Liver (tissue), 9 donors: Measurements from ENCODE around the gene PEX5. TPM values are rescaled to one million over a fixed set of nuclear protein-coding genes. Genes with fewer than 3 reads are reported as not detected.

ENCODE experiments used
- DNase-seq: peaks from one replicate; pipeline ENCODE4 v3.0.0-alpha.2; 2017; ENCODE audit warnings: low spot score
- H3K27ac ChIP-seq, 2 donors: one replicate each; pipeline ENCODE4 v1.7.0; 2013; ENCODE audit warnings: inconsistent platforms in 2 of 2, low read length in 2 of 2, control low read depth in 1 of 2, low read depth in 1 of 2, mild to moderate bottlenecking in 1 of 2
- H3K27me3 ChIP-seq, 4 donors: one replicate each; pipeline versions ENCODE4 v1.6.1 to v1.7.0; 2013; ENCODE audit warnings: low read length in 3 of 4, inconsistent platforms in 1 of 4, mild to moderate bottlenecking in 1 of 4, moderate library complexity in 1 of 4; ENCODE audit not compliant: control insufficient read depth in 4 of 4, insufficient read depth in 4 of 4
- H3K36me3 ChIP-seq, 4 donors: one replicate each; pipeline versions ENCODE4 v1.6.1 to v1.7.0; 2013; ENCODE audit warnings: low read length in 3 of 4, mild to moderate bottlenecking in 3 of 4, low read depth in 1 of 4, moderate library complexity in 1 of 4; ENCODE audit not compliant: control insufficient read depth in 4 of 4, insufficient read depth in 3 of 4
- H3K4me1 ChIP-seq, 4 donors: one replicate each; pipeline versions ENCODE4 v1.6.1 to v1.7.0; 2013; ENCODE audit warnings: low read length in 3 of 4, mild to moderate bottlenecking in 3 of 4, moderate library complexity in 1 of 4; ENCODE audit not compliant: control insufficient read depth in 4 of 4, insufficient read depth in 4 of 4
- H3K4me3 ChIP-seq, 3 donors: one replicate each; pipeline versions ENCODE4 v1.6.1 to v1.7.0; 2013; ENCODE audit warnings: low read length in 3 of 3, control low read depth in 1 of 3, low read depth in 1 of 3, mild to moderate bottlenecking in 1 of 3
- H3K9ac ChIP-seq, 2 donors: one replicate each; pipeline ENCODE4 v1.7.0; 2013; ENCODE audit warnings: low read length in 2 of 2, mild to moderate bottlenecking in 2 of 2, moderate library complexity in 2 of 2, control low read depth in 1 of 2, low read depth in 1 of 2
- H3K9me3 ChIP-seq, 4 donors: one replicate each; pipeline versions ENCODE4 v1.6.1 to v1.7.0; 2013; ENCODE audit warnings: low read length in 3 of 4; ENCODE audit not compliant: control insufficient read depth in 4 of 4
- CTCF ChIP-seq: fragments of 150-350 bp; IDR thresholded peaks from 2 replicates; pipeline ENCODE4 v1.5.1; 2017; ENCODE audit warnings: improper control_type of control experiment, low read depth, low read length; ENCODE audit not compliant: missing input control
- HNF4A ChIP-seq, 2 donors: conservative IDR thresholded peaks; 2 replicates each; pipeline ENCODE4 v1.6.1; 2016; ENCODE audit warnings: antibody characterized with exemption in 2 of 2, mild to moderate bottlenecking in 2 of 2
- MAX ChIP-seq: IDR thresholded peaks from 2 replicates; pipeline ENCODE4 v1.6.1; 2016; ENCODE audit warnings: antibody characterized with exemption
- RAD21 ChIP-seq, 2 donors: IDR thresholded peaks; 2 replicates each; pipeline ENCODE4 v1.6.1; 2016; ENCODE audit warnings: antibody characterized with exemption in 2 of 2, mild to moderate bottlenecking in 2 of 2
- REST ChIP-seq: IDR thresholded peaks from 2 replicates; pipeline ENCODE4 v1.6.1; 2016; ENCODE audit warnings: antibody characterized with exemption, mild to moderate bottlenecking
- RXRA ChIP-seq, 2 donors: IDR thresholded peaks; 2 replicates each; pipeline ENCODE4 v1.6.1; 2017 to 2018; ENCODE audit warnings: antibody characterized with exemption in 2 of 2, mild to moderate bottlenecking in 1 of 2
- SP1 ChIP-seq: IDR thresholded peaks from 2 replicates; pipeline ENCODE4 v1.6.1; 2018; ENCODE audit warnings: antibody characterized with exemption, mild to moderate bottlenecking
- TAF1 ChIP-seq: conservative IDR thresholded peaks from 2 replicates; pipeline ENCODE4 v1.6.1; 2016; ENCODE audit warnings: antibody characterized with exemption, mild to moderate bottlenecking
- WGBS: extraction: QIAGEN DNeasy Blood & Tissue Kit; methylation state at CpG from one replicate; pipeline ENCODE4 v1.1.7; 2013; 5-methylcytosine and 5-hydroxymethylcytosine counted together
- polyA plus RNA-seq, 2 donors: library from polyadenylated mRNA; stranded (reverse) in 1 of 2; unstranded in 1 of 2; fragments of 200-250 nt in 1 of 2; fragments of >200 nt in 1 of 2; fragmentation: Nextera tagmentation in 1 of 2; extraction: Ambion mirVana in 1 of 2; gene quantifications; one replicate each; pipeline versions ENCODE4 v1.2.1 to v1.2.3, GENCODE V29; 2013 to 2015
- total RNA-seq, 2 donors: library from RNA; depleted of rRNA; stranded (reverse); fragments of >200 nt; gene quantifications; one replicate each; pipeline ENCODE4 v1.2.3, GENCODE V29; 2014
- donor health status: healthy.
- donor health status: healthy.
- donor health status: healthy.
- donor health status: healthy.
- donor health status: healthy.

The PEX5 gene
- total and polyA plus RNA-seq, 4 donors = 5.7 to 37.9 (median 22.8) TPM

GRCh38 chr12:7217475-7218069 is 28.1 kb downstream of the PEX5 start:
- no peak overlapping the region for H3K27ac ChIP-seq
- WGBS = 57% methylated on average over 7 of the region's 7 CpGs
- TF ChIP-seq TAF1 = no peak

GRCh38 chr12:7219599-7220243 is 30.2 kb downstream of the PEX5 start:
- no peak overlapping the region for H3K9ac ChIP-seq
- TF ChIP-seq RAD21 (IDR thresholded peaks at IDR 0.05) (peak; percentile 98 to 99), HNF4A (conservative IDR thresholded peaks at IDR 0.05) (peak in 1 of 2 donors; percentile 11), SP1 (no peak), CTCF (peak; percentile 92)
- no peaks in the 10 kb centered on the region for H3K27me3 ChIP-seq
- no peaks in the 10 kb centered on the region for H3K36me3 ChIP-seq
- peak; percentile 77 for DNase-seq
- WGBS = 7% methylated on average over 3 of the region's 3 CpGs
- no peak overlapping the region for H3K4me3 ChIP-seq
- no peaks in the 10 kb centered on the region for H3K4me1 ChIP-seq
- H3K9me3 ChIP-seq = peaks cover 0 to 2% (median under 1%) of the 10 kb centered on the region in 4 donors
- no peak overlapping the region for H3K27ac ChIP-seq

More at GRCh38 chr12:7217475-7218069, 28.1 kb downstream of the PEX5 start:
- H3K4me1 ChIP-seq = no peaks in the 10 kb centered on the region
- H3K36me3 ChIP-seq = peaks cover 0 to 3% (median 2%) of the 10 kb centered on the region in 4 donors
- DNase-seq = no peak
- H3K4me3 ChIP-seq = no peak overlapping the region
- no peak overlapping the region for H3K9ac ChIP-seq
- no peaks in the 10 kb centered on the region for H3K27me3 ChIP-seq
- peaks cover 0 to 2% (median 0%) of the 10 kb centered on the region in 4 donors for H3K9me3 ChIP-seq

- TF ChIP-seq RXRA (IDR thresholded peaks at IDR 0.05) (no peak), HNF4A (conservative IDR thresholded peaks at IDR 0.05) (no peak)
- Histone ChIP-seq H3K27me3 (no peaks in the 10 kb centered on the region), H3K27ac (no peak overlapping the region), H3K9me3 (peaks cover 0 to 2% (median 0%) of the 10 kb centered on the region in 4 donors), H3K36me3 (no peaks in the 10 kb centered on the region), H3K9ac (no peak overlapping the region), H3K4me1 (no peaks in the 10 kb centered on the region), H3K4me3 (no peak overlapping the region)
- no peak for DNase-seq
- 88% methylated on average over 1 of the region's 1 CpG for WGBS
Measured at GRCh38 chr12:7221486-7221885, 32.0 kb downstream of the PEX5 start.

GRCh38 chr12:7229741-7230140 is 40.3 kb downstream of the PEX5 start:
- no peak for DNase-seq
- WGBS = 89% methylated on average over 2 of the region's 2 CpGs

More at GRCh38 chr12:7229741-7230140, 40.3 kb downstream of the PEX5 start:
- no peak overlapping the region for H3K4me3 ChIP-seq
- H3K4me1 ChIP-seq = no peaks in the 10 kb centered on the region
- H3K27ac ChIP-seq = no peak overlapping the region
- peaks cover 0 to 2% (median 0%) of the 10 kb centered on the region in 4 donors for H3K27me3 ChIP-seq
- no peak for TF ChIP-seq MAX
- no peak for TF ChIP-seq REST
- H3K9me3 ChIP-seq = no peaks in the 10 kb centered on the region
- no peaks in the 10 kb centered on the region for H3K36me3 ChIP-seq
- H3K9ac ChIP-seq = no peak overlapping the region
